ENCODE results near the gene FOXK2.

- TF ChIP-seq POLR2AphosphoS5 (IDR thresholded peaks at IDR 0.05; ENCODE audit: borderline replicate concordance, low read depth, low read length) (no peak), FOXP2 (optimal IDR thresholded peaks at IDR 0.05; ENCODE audit: control extremely low read depth, extremely low read length, insufficient read depth) (no peak), EZH2 (IDR thresholded peaks at IDR 0.05) (no peak)
Measured at GRCh38 chr17:82518826-82519810, at the start of gene FOXK2.
